Natural killer cell (primary cell): Measurements from ENCODE around the gene SLC38A3. TPM values are rescaled to one million over a fixed set of nuclear protein-coding genes. Genes with fewer than 3 reads are reported as not detected.

Experiments
- ATAC-seq, 3 donors: fragments of 150-1000 bp in 2 of 3; fragments of 200-7000 bp in 1 of 3; cut with Tn5 transposase; 1 replicate in 1 of 3; 2 replicates in 2 of 3; pipeline ENCODE4 v1.10.0; 2021; ENCODE audit warnings: mild to moderate bottlenecking in 2 of 3, moderate library complexity in 2 of 3
- DNase-seq, 2 donors: peaks; one replicate each; pipeline versions ENCODE4 v3.0.0 to v3.0.0-alpha.2; 2013 to 2021; ENCODE audit warnings: mixed read lengths in 1 of 2
- H3K27ac ChIP-seq: one replicate; pipeline ENCODE4 v1.5.1; 2013; ENCODE audit warnings: mild to moderate bottlenecking, low read length
- H3K27me3 ChIP-seq: one replicate; pipeline ENCODE4 v1.6.1; 2013; ENCODE audit warnings: low read length; ENCODE audit not compliant: control insufficient read depth, insufficient read depth
- H3K36me3 ChIP-seq: one replicate; pipeline ENCODE4 v1.6.1; 2013; ENCODE audit warnings: low read length; ENCODE audit not compliant: control insufficient read depth, insufficient read depth
- H3K4me1 ChIP-seq: one replicate; pipeline ENCODE4 v1.6.1; 2013; ENCODE audit warnings: low read length; ENCODE audit not compliant: control insufficient read depth, insufficient read depth
- H3K4me3 ChIP-seq: one replicate; pipeline ENCODE4 v1.5.1; 2013; ENCODE audit warnings: low read length
- H3K9me3 ChIP-seq: one replicate; pipeline ENCODE4 v1.6.1; 2013; ENCODE audit warnings: low read length; ENCODE audit not compliant: control insufficient read depth, insufficient read depth
- H3K27ac Mint-ChIP-seq, 2 donors: one replicate each; pipeline ENCODE4 v1.8.0; 2022; ENCODE audit warnings: mild to moderate bottlenecking in 2 of 2, mixed read lengths in 2 of 2, moderate library complexity in 1 of 2
- H3K27me3 Mint-ChIP-seq, 2 donors: one replicate each; pipeline ENCODE4 v1.8.0; 2022; ENCODE audit warnings: low read depth in 2 of 2, mixed read lengths in 2 of 2
- H3K36me3 Mint-ChIP-seq: one replicate; pipeline ENCODE4 v1.8.0; 2022; ENCODE audit warnings: mixed read lengths
- H3K4me1 Mint-ChIP-seq, 2 donors: one replicate each; pipeline ENCODE4 v1.8.0; 2022; ENCODE audit warnings: mixed read lengths in 2 of 2
- H3K4me3 Mint-ChIP-seq: one replicate; pipeline ENCODE4 v1.8.0; 2022; ENCODE audit warnings: mild to moderate bottlenecking, moderate library complexity, mixed read lengths
- H3K9me3 Mint-ChIP-seq, 2 donors: one replicate each; pipeline ENCODE4 v1.8.0; 2022; ENCODE audit warnings: mixed read lengths in 2 of 2
- CTCF ChIP-seq: fragments of 200-600 bp; IDR thresholded peaks from one replicate; pipeline ENCODE4 v1.8.0; 2022; ENCODE audit warnings: antibody characterized with exemption
- WGBS: methylation state at CpG from one replicate; pipeline ENCODE4 v1.1.7; 2013; ENCODE audit warnings: missing lambda C conversion rate; ENCODE audit not compliant: insufficient coverage; 5-methylcytosine and 5-hydroxymethylcytosine counted together
- intact Hi-C: fragments of 100-400 bp; cut with micrococcal nuclease; formaldehyde crosslinking; loops from one replicate; pipeline ENCODE4 v1.14.2; 2022
- total RNA-seq, 4 donors: library from RNA; stranded (reverse); fragments of 120-200 nt in 1 of 4; gene quantifications; one replicate each; pipeline versions ENCODE4 v1.2.3 to v1.2.4, GENCODE V29; 2013 to 2022

SLC38A3 gene
- total RNA-seq, 3 donors from 2014 or later (not counting 1 experiment from before 2014, with no cell fraction given): 0.82 TPM; not detected in 2

DNA sequence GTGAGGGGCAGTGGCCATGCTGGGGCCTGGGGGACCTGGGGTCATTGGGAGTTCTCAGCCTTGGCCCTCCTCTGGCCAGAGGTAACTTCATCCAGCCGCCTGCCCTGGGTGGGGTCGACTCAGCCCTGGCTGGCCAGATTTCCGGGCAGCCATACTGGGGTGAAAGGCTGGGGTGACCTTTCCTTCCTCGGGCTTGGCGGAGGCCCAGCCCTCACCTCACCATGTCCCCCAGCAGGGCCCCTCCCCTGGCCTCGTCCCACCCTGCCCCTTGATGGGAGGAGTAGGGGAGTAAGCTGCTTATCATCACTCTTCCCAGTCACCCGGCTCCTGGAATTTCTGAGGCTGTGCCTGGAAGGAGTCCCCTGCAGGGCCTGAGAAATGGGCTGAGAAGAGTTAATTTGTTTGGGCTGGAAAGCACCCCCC, 44.5 kb upstream of the SLC38A3 start:
- peaks cover 0 to 14% of the 10 kb centered on the region in 2 donors for H3K4me1 Mint-ChIP-seq
- no peak overlapping the region for H3K4me3 Mint-ChIP-seq
- no peaks in the 10 kb centered on the region for H3K36me3 Mint-ChIP-seq
- peaks cover 13% of the 10 kb centered on the region for H3K27me3 ChIP-seq
- no peak for TF ChIP-seq CTCF
- no peak for DNase-seq
- peaks cover 10% of the 10 kb centered on the region for H3K4me1 ChIP-seq
- H3K36me3 ChIP-seq: no peaks in the 10 kb centered on the region
- no peak overlapping the region for H3K27ac ChIP-seq
- H3K9me3 ChIP-seq: no peaks in the 10 kb centered on the region
- no peaks in the 10 kb centered on the region for H3K9me3 Mint-ChIP-seq
- peaks cover 17 to 24% of the 10 kb centered on the region in 2 donors for H3K27me3 Mint-ChIP-seq
- ATAC-seq: no peak
- H3K27ac Mint-ChIP-seq: no peak overlapping the region
- H3K4me3 ChIP-seq: no peak overlapping the region
- intact Hi-C loops: no loop called here
- WGBS: 87% methylated on average over 4 of the region's 7 CpGs

- no peaks in the 10 kb centered on the region for H3K9me3 ChIP-seq
- Mint-ChIP-seq H3K27ac (no peak overlapping the region), H3K36me3 (no peaks in the 10 kb centered on the region), H3K27me3 (peaks cover 10 to 18% of the 10 kb centered on the region in 2 donors), H3K9me3 (no peaks in the 10 kb centered on the region), H3K4me1 (peaks cover 0 to 9% of the 10 kb centered on the region in 2 donors), H3K4me3 (no peak overlapping the region)
- intact Hi-C loops: no loop called here
- WGBS: 94% methylated on average over 13 of the region's 13 CpGs
- no peak for ATAC-seq
- H3K4me3 ChIP-seq: no peak overlapping the region
- H3K27ac ChIP-seq: no peak overlapping the region
- no peak for DNase-seq
- H3K36me3 ChIP-seq: no peaks in the 10 kb centered on the region
- TF ChIP-seq CTCF: no peak
- peaks cover 5% of the 10 kb centered on the region for H3K27me3 ChIP-seq
- H3K4me1 ChIP-seq: peaks cover 5% of the 10 kb centered on the region
Observed at GRCh38 chr3:50161320-50161719, 43.8 kb upstream of the SLC38A3 start.

DNA sequence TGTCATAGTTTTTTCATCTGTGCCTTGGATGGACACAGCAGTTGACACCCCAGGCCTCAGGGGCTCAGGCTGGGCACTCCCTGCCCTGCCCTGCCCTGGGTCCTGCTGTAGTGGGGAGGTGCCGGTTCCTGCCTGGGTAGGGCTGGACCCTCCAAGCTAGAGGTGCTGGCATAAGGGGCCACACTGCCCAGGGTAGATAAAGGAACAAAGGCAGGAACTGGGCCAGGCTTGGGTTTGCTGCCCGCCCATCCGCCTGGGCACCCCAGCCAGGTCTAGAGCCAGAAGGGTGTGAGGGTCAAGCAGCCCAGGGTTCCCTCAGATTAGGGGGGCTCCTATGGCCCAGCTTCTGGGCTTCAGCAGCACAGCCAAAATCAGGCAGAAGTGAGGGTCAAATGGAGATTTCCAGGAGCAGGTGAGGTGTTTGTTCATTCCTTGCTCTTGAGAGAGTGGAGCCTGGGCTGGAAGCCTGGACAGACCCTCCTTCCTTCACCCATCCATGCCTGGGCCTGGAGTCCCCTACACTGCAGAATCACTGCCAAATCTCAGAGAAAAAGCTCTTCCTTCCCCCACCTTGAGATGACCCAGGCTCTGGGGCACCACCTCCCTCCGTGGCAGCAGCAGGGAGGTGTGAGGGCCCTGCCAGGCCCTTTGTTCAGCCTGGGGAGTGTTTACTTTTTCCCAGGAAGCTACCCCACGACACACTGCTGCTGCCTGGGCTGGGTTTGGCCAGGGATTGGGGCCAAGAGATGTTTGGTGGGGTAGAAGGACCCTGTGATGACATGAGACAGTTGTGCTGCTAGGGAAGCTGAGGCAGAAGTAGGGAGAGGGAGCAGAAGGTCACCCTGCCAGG, 42.8 kb upstream of the SLC38A3 start:
- Mint-ChIP-seq H3K9me3 (no peaks in the 10 kb centered on the region), H3K4me3 (no peak overlapping the region), H3K4me1 (peaks cover 0 to 4% of the 10 kb centered on the region in 2 donors), H3K27ac (no peak overlapping the region), H3K36me3 (no peaks in the 10 kb centered on the region), H3K27me3 (peaks cover 6 to 11% of the 10 kb centered on the region in 2 donors)
- no peak overlapping the region for H3K27ac ChIP-seq
- H3K27me3 ChIP-seq: no peaks in the 10 kb centered on the region
- no peaks in the 10 kb centered on the region for H3K9me3 ChIP-seq
- no peak for TF ChIP-seq CTCF
- no peaks in the 10 kb centered on the region for H3K4me1 ChIP-seq
- no peak for DNase-seq
- intact Hi-C loops: no loop called here
- WGBS: 87% methylated on average over 5 of the region's 5 CpGs
- no peak overlapping the region for H3K4me3 ChIP-seq
- no peaks in the 10 kb centered on the region for H3K36me3 ChIP-seq
- no peak for ATAC-seq
